HCT116 (cell line): ENCODE measurements around the gene LRRFIP1.

Experiments used
- CEBPB ChIP-seq: IDR thresholded peaks from 2 replicates; pipeline ENCODE4 v1.6.1; 2012; ENCODE audit warnings: low read depth
- CTCF ChIP-seq, 3 experiments: fragments of 200-600 bp in 1 of 3; sonication (generic) in 1 of 3; IDR thresholded peaks in 2 of 3; conservative IDR thresholded peaks in 1 of 3; 2 replicates each; pipeline ENCODE4 v1.5.1; 2012 to 2017; ENCODE audit warnings: low read depth in 2 of 3, low read length in 2 of 3, antibody characterized with exemption in 1 of 3, borderline replicate concordance in 1 of 3, control low read depth in 1 of 3, mild to moderate bottlenecking in 1 of 3, mixed read lengths in 1 of 3, mixed run types in 1 of 3, moderate library complexity in 1 of 3; ENCODE audit not compliant: insufficient read depth in 1 of 3
- EGR1 ChIP-seq: IDR thresholded peaks from 2 replicates; pipeline ENCODE4 v1.6.1; 2012; ENCODE audit warnings: low read depth
- EZH2phosphoT487 ChIP-seq: fragments of 200-600 bp; IDR thresholded peaks from 2 replicates; pipeline ENCODE4 v1.6.1; 2018; ENCODE audit warnings: antibody characterized with exemption, borderline replicate concordance
- FOSL1 ChIP-seq: IDR thresholded peaks from 2 replicates; pipeline ENCODE4 v1.6.1; 2012; ENCODE audit warnings: low read depth
- POLR2A ChIP-seq: IDR thresholded peaks from 2 replicates; pipeline ENCODE4 v1.7.0; 2011; ENCODE audit warnings: borderline replicate concordance; ENCODE audit not compliant: insufficient read depth, insufficient read length; ENCODE audit errors: extremely low read depth
- POLR2AphosphoS5 ChIP-seq: IDR thresholded peaks from 2 replicates; pipeline ENCODE4 v1.6.1; 2011; ENCODE audit warnings: mild to moderate bottlenecking, low read depth, low read length, moderate library complexity
- SIN3A ChIP-seq: IDR thresholded peaks from 2 replicates; pipeline ENCODE4 v1.6.1; 2012; ENCODE audit warnings: low read depth
- TCF7L2 ChIP-seq: IDR thresholded peaks from 2 replicates; pipeline ENCODE4 v1.7.0; 2011; ENCODE audit warnings: borderline replicate concordance, inconsistent platforms; ENCODE audit not compliant: insufficient read depth, insufficient read length; ENCODE audit errors: extremely low read depth
- YY1 ChIP-seq: IDR thresholded peaks from 2 replicates; pipeline ENCODE4 v1.6.1; 2011; ENCODE audit warnings: low read length, low read depth, moderate library complexity, mild to moderate bottlenecking; ENCODE audit not compliant: insufficient replicate concordance; ENCODE audit errors: extremely low read depth
- ZNF274 ChIP-seq: fragments of 200-500 bp; sonication (Bioruptor generic); IDR thresholded peaks from 2 replicates; pipeline ENCODE4 v1.6.1; 2014; ENCODE audit warnings: mild to moderate bottlenecking, low read depth, low read length, inconsistent platforms
- TF ChIP-seq, protein P1 (sequence below): IDR thresholded peaks from 2 replicates; pipeline ENCODE4 v1.6.1; 2012; ENCODE audit warnings: low read depth
- TF ChIP-seq, protein P2 (sequence below): IDR thresholded peaks from 2 replicates; pipeline ENCODE4 v1.6.1; 2012

- no peak for TF ChIP-seq CTCF (IDR thresholded peaks at IDR 0.05 in 2 of 3, conservative IDR thresholded peaks at IDR 0.05 in 1 of 3; ENCODE audit: borderline replicate concordance in 1 of 3, insufficient read depth in 1 of 3, low read depth in 2 of 3, low read length in 2 of 3)
- no peak for TF ChIP-seq POLR2A
- TF ChIP-seq EZH2phosphoT487 = no peak
- TF ChIP-seq, protein P1, sequence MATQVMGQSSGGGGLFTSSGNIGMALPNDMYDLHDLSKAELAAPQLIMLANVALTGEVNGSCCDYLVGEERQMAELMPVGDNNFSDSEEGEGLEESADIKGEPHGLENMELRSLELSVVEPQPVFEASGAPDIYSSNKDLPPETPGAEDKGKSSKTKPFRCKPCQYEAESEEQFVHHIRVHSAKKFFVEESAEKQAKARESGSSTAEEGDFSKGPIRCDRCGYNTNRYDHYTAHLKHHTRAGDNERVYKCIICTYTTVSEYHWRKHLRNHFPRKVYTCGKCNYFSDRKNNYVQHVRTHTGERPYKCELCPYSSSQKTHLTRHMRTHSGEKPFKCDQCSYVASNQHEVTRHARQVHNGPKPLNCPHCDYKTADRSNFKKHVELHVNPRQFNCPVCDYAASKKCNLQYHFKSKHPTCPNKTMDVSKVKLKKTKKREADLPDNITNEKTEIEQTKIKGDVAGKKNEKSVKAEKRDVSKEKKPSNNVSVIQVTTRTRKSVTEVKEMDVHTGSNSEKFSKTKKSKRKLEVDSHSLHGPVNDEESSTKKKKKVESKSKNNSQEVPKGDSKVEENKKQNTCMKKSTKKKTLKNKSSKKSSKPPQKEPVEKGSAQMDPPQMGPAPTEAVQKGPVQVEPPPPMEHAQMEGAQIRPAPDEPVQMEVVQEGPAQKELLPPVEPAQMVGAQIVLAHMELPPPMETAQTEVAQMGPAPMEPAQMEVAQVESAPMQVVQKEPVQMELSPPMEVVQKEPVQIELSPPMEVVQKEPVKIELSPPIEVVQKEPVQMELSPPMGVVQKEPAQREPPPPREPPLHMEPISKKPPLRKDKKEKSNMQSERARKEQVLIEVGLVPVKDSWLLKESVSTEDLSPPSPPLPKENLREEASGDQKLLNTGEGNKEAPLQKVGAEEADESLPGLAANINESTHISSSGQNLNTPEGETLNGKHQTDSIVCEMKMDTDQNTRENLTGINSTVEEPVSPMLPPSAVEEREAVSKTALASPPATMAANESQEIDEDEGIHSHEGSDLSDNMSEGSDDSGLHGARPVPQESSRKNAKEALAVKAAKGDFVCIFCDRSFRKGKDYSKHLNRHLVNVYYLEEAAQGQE = no peak
- TF ChIP-seq, protein P2, sequence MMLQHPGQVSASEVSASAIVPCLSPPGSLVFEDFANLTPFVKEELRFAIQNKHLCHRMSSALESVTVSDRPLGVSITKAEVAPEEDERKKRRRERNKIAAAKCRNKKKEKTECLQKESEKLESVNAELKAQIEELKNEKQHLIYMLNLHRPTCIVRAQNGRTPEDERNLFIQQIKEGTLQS = no peak
- TF ChIP-seq SIN3A = no peak
- no peak for TF ChIP-seq EGR1
- TF ChIP-seq POLR2AphosphoS5 = no peak
- no peak for TF ChIP-seq CEBPB
- TF ChIP-seq ZNF274 = no peak
- TF ChIP-seq YY1 = no peak
- no peak for TF ChIP-seq FOSL1
- TF ChIP-seq TCF7L2 = no peak
Measured at GRCh38 chr2:237603718-237604362, 23.5 kb upstream of the LRRFIP1 start.
